GM23338 (cell line): ENCODE data around the gene MAGI1.

ENCODE experiments used
- CREB1 ChIP-seq: fragments of 250-450 bp; sonication (Bioruptor Pico); IDR thresholded peaks from 2 replicates; pipeline ENCODE4 v1.5.0; 2020; ENCODE audit warnings: low read depth, mild to moderate bottlenecking, moderate library complexity
- CTCF ChIP-seq, 2 experiments: fragments of 200-600 bp in 1 of 2; sonication (generic) in 1 of 2; conservative IDR thresholded peaks; 2 replicates each; pipeline versions ENCODE4 v1.5.1 to v1.6.1; 2016 to 2017; ENCODE audit warnings: antibody characterized with exemption in 2 of 2, low read depth in 2 of 2, mild to moderate bottlenecking in 2 of 2, moderate library complexity in 1 of 2
- EZH2 ChIP-seq: fragments of 200-600 bp; sonication (generic); IDR thresholded peaks from one replicate; pipeline ENCODE4 v1.8.0; 2017; ENCODE audit warnings: antibody characterized with exemption, mild to moderate bottlenecking, low read depth; ENCODE audit not compliant: unreplicated experiment
- EZH2phosphoT487 ChIP-seq: fragments of 200-600 bp; sonication (generic); IDR thresholded peaks from one replicate; pipeline ENCODE4 v1.8.1; 2018; ENCODE audit warnings: antibody characterized with exemption; ENCODE audit not compliant: unreplicated experiment
- POLR2AphosphoS5 ChIP-seq: IDR thresholded peaks from 2 replicates; pipeline ENCODE4 v1.6.1; 2016; ENCODE audit warnings: antibody characterized with exemption, low read depth
- REST ChIP-seq: IDR thresholded peaks from one replicate; pipeline ENCODE4 v1.6.1; 2018; ENCODE audit warnings: antibody characterized with exemption; ENCODE audit not compliant: unreplicated experiment
- ZNF331 ChIP-seq: fragments of 250-450 bp; sonication (Bioruptor Pico); IDR thresholded peaks from 2 replicates; pipeline ENCODE4 v1.5.0; 2020; ENCODE audit warnings: low read depth, mild to moderate bottlenecking, moderate library complexity

- TF ChIP-seq CTCF (conservative IDR thresholded peaks at IDR 0.05; ENCODE audit: low read depth in 2 of 2) (no peak), EZH2 (no peak), POLR2AphosphoS5 (no peak), EZH2phosphoT487 (no peak), ZNF331 (CRISPR knock-in tag) (no peak), REST (no peak), CREB1 (CRISPR knock-in tag) (no peak)
Observed at GRCh38 chr3:65857327-65857726, 181.4 kb downstream of the MAGI1 start.
